HepG2 (cell line): ENCODE measurements around the gene ZNF254. TPM values are rescaled to one million over a fixed set of nuclear protein-coding genes. Genes with fewer than 3 reads are reported as not detected.

Experiments used
- ATAC-seq: fragments of 200-7000 bp; cut with Tn5 transposase; 3 replicates; pipeline ENCODE4 v1.9.1; 2020; ENCODE audit warnings: mild to moderate bottlenecking, moderate library complexity
- BruUV-seq: library from RNA; stranded (reverse); fragments of 400-500 nt; replicated peaks from 2 replicates; lab custom pipeline; 2021; lab: Mats Ljungman, UMichigan
- CTCF ChIA-PET: fragments of 300-600 bp; formaldehyde crosslinking; extraction: SDS; loops from one replicate; lab custom pipeline; 2021; ENCODE audit warnings: low total read pairs, inconsistent platforms, low intra/inter-chr PET ratio; lab: Yijun Ruan, JAX
- POLR2A ChIA-PET: fragments of 350-600 bp; sonication (Branson Sonifier 250); formaldehyde crosslinking; loops from one replicate; lab custom pipeline; 2020; ENCODE audit warnings: antibody characterized with exemption, inconsistent platforms; lab: Yijun Ruan, JAX
- DNase-seq: peaks from one replicate; pipeline ENCODE4 v3.0.0-alpha.2; 2015; ENCODE audit warnings: low spot score
- FAIRE-seq: peaks from 3 replicates; lab custom pipeline; 2011; peaks lifted over from hg19 to GRCh38; lab: Jason Lieb, UNC
- H2AFZ ChIP-seq: one replicate; pipeline ENCODE4 v1.6.1; 2011; ENCODE audit warnings: low read length, inconsistent platforms
- H3K27ac ChIP-seq: fragments of 300-600 bp; 3 replicates; pipeline ENCODE4 v1.8.0; 2011; ENCODE audit warnings: mixed run types, mild to moderate bottlenecking, mixed read lengths, low read length, inconsistent platforms; ENCODE audit not compliant: insufficient read depth; ENCODE audit errors: extremely low read length
- H3K27me3 ChIP-seq, 2 experiments: fragments of 200-600 bp in 1 of 2; 2 replicates in 1 of 2; 3 replicates in 1 of 2; pipeline versions ENCODE4 v1.6.0 to v1.8.0; 2011; ENCODE audit warnings: low read length in 2 of 2, mild to moderate bottlenecking in 2 of 2, moderate library complexity in 2 of 2, inconsistent platforms in 1 of 2; ENCODE audit not compliant: insufficient read depth in 2 of 2, control insufficient read depth in 1 of 2
- H3K36me3 ChIP-seq, 2 experiments: fragments of 200-600 bp in 1 of 2; replicated peaks in 1 of 2; 2 replicates in 1 of 2; 3 replicates in 1 of 2; pipeline versions ENCODE4 v1.5.1 to v1.8.0; 2011; ENCODE audit warnings: low read length in 2 of 2, inconsistent platforms in 1 of 2; ENCODE audit not compliant: insufficient read depth in 2 of 2, control insufficient read depth in 1 of 2
- H3K4me1 ChIP-seq: 2 replicates; pipeline ENCODE4 v1.5.1; 2012; ENCODE audit warnings: low read length, inconsistent platforms; ENCODE audit not compliant: insufficient read depth
- H3K4me2 ChIP-seq: 2 replicates; pipeline ENCODE4 v1.6.0; 2011; ENCODE audit warnings: low read depth, low read length, inconsistent platforms
- H3K4me3 ChIP-seq, 3 experiments: fragments of 200-600 bp in 1 of 3; sonication (generic), shearing (Covaris generic) in 1 of 3; replicated peaks in 1 of 3; 2 replicates each; pipeline ENCODE4 v1.5.1; 2011 to 2016; ENCODE audit warnings: low read length in 3 of 3, inconsistent platforms in 2 of 3, low read depth in 2 of 3, mild to moderate bottlenecking in 2 of 3, control low read depth in 1 of 3, mixed read lengths in 1 of 3; ENCODE audit not compliant: insufficient read depth in 1 of 3
- H3K79me2 ChIP-seq: one replicate; pipeline ENCODE4 v1.6.1; 2011; ENCODE audit warnings: low read length, inconsistent platforms; ENCODE audit not compliant: insufficient read depth
- H3K9ac ChIP-seq: 2 replicates; pipeline ENCODE4 v1.6.0; 2011; ENCODE audit warnings: mild to moderate bottlenecking, low read depth, low read length, inconsistent platforms; ENCODE audit not compliant: insufficient read depth
- H3K9me3 ChIP-seq: 2 replicates; pipeline ENCODE4 v1.5.1; 2012; ENCODE audit warnings: mild to moderate bottlenecking, low read length
- H4K20me1 ChIP-seq: 2 replicates; pipeline ENCODE4 v1.6.0; 2011; ENCODE audit warnings: inconsistent platforms, mild to moderate bottlenecking, low read length, moderate library complexity; ENCODE audit not compliant: insufficient read depth
- ATF3 ChIP-seq: sonication (generic); formaldehyde crosslinking; IDR thresholded peaks from 2 replicates; pipeline ENCODE4 v1.4.0; 2020; ENCODE audit warnings: missing genetic modification reagents
- E2F5 ChIP-seq: sonication (generic); formaldehyde crosslinking; conservative IDR thresholded peaks from 2 replicates; pipeline ENCODE4 v1.4.0; 2020; ENCODE audit warnings: missing genetic modification reagents
- GFI1 ChIP-seq: sonication (generic); formaldehyde crosslinking; IDR thresholded peaks from 2 replicates; pipeline ENCODE4 v1.5.0; 2020; ENCODE audit warnings: missing genetic modification reagents, mild to moderate bottlenecking, borderline replicate concordance
- LBX2 ChIP-seq: sonication (generic); formaldehyde crosslinking; IDR thresholded peaks from 2 replicates; pipeline ENCODE4 v1.5.0; 2020; ENCODE audit warnings: missing genetic modification reagents, mild to moderate bottlenecking, borderline replicate concordance
- LRRFIP1 ChIP-seq: sonication (generic); formaldehyde crosslinking; conservative IDR thresholded peaks from 2 replicates; pipeline ENCODE4 v1.4.0; 2020; ENCODE audit warnings: missing genetic modification reagents
- NFKB2 ChIP-seq: sonication (generic); formaldehyde crosslinking; IDR thresholded peaks from 2 replicates; pipeline ENCODE4 v1.4.0; 2020; ENCODE audit warnings: missing genetic modification reagents, borderline replicate concordance
- ONECUT2 ChIP-seq: sonication (generic); formaldehyde crosslinking; IDR thresholded peaks from 2 replicates; pipeline ENCODE4 v1.4.0; 2020; ENCODE audit warnings: missing genetic modification reagents
- POLR2AphosphoS2 ChIP-seq: IDR thresholded peaks from 2 replicates; pipeline ENCODE4 v1.6.1; 2011; ENCODE audit warnings: low read depth, low read length, improper control_type of control experiment
- PPARG ChIP-seq: conservative IDR thresholded peaks from 2 replicates; pipeline ENCODE4 v1.6.1; 2016; ENCODE audit warnings: missing biosample characterization, missing genetic modification reagents
- PRMT3 ChIP-seq: sonication (generic); formaldehyde crosslinking; IDR thresholded peaks from 2 replicates; pipeline ENCODE4 v1.8.1; 2022; ENCODE audit warnings: low read depth, mild to moderate bottlenecking, moderate library complexity, missing genetic modification reagents, borderline replicate concordance
- RXRB ChIP-seq: IDR thresholded peaks from 2 replicates; pipeline ENCODE4 v1.6.1; 2016; ENCODE audit warnings: borderline replicate concordance, missing genetic modification reagents, missing compliant biosample characterization
- SOX6 ChIP-seq, 2 experiments: fragments of 450-650 bp in 1 of 2; sonication (generic) in 1 of 2; formaldehyde crosslinking in 1 of 2; IDR thresholded peaks; 2 replicates each; pipeline versions ENCODE4 v1.4.0 to v1.6.1; 2017 to 2020; ENCODE audit warnings: antibody characterized with exemption in 1 of 2, mild to moderate bottlenecking in 1 of 2, missing genetic modification reagents in 1 of 2
- ZNF329 ChIP-seq: sonication (generic); formaldehyde crosslinking; IDR thresholded peaks from 2 replicates; pipeline ENCODE4 v1.9.0; 2021; ENCODE audit warnings: low read depth, mild to moderate bottlenecking, missing genetic modification reagents
- ZNF333 ChIP-seq: sonication (generic); formaldehyde crosslinking; IDR thresholded peaks from 2 replicates; pipeline ENCODE4 v1.4.0; 2020; ENCODE audit warnings: mild to moderate bottlenecking, missing genetic modification reagents, borderline replicate concordance
- ZNF343 ChIP-seq: sonication (generic); formaldehyde crosslinking; IDR thresholded peaks from 2 replicates; pipeline ENCODE4 v1.4.0; 2020; ENCODE audit warnings: mild to moderate bottlenecking, missing genetic modification reagents
- ZNF484 ChIP-seq: sonication (generic); formaldehyde crosslinking; IDR thresholded peaks from 2 replicates; pipeline ENCODE4 v1.5.1; 2020; ENCODE audit warnings: mild to moderate bottlenecking, low read depth, missing genetic modification reagents, borderline replicate concordance
- ZNF503 ChIP-seq: sonication (generic); formaldehyde crosslinking; IDR thresholded peaks from 2 replicates; pipeline ENCODE4 v1.4.0; 2020; ENCODE audit warnings: missing genetic modification reagents
- WGBS: methylation state at CpG from one replicate; pipeline ENCODE4 v1.1.6; 2017; ENCODE audit warnings: low lambda C conversion rate; 5-methylcytosine and 5-hydroxymethylcytosine counted together
- in situ Hi-C: cut with HindIII; loops from 2 replicates; pipeline ENCODE4 v1.10.0; 2017; ENCODE audit warnings: low pct_unique_long_range_greater_than_20kb; ENCODE audit not compliant: extremely low pct_ligation_motif_present
- intact Hi-C: fragments of 100-400 bp; cut with micrococcal nuclease; formaldehyde crosslinking; loops from one replicate; pipeline ENCODE4 v1.10.0; 2022; ENCODE audit not compliant: unreplicated experiment
- polyA plus RNA-seq, 8 experiments: library from polyadenylated mRNA; depleted of rRNA in 3 of 8; stranded (reverse) in 7 of 8; unstranded in 1 of 8; fragments of >200 nt; fragmentation: Illumina TruSeq in 4 of 8; extraction: Trizol in 4 of 8; gene quantifications; 2 replicates each; pipeline versions ENCODE4 v1.2.1 to v1.2.3, GENCODE V29; 2011 to 2016; ENCODE audit warnings: low read depth in 4 of 8, missing spikeins in 1 of 8, mixed read lengths in 1 of 8; ENCODE audit not compliant: insufficient read depth in 1 of 8
- total RNA-seq, 5 experiments: library from RNA; depleted of rRNA; stranded (reverse); fragments of >200 nt; fragmentation: Illumina TruSeq; extraction: Trizol; gene quantifications; 2 replicates each; pipeline ENCODE4 v1.2.3, GENCODE V29; 2016; ENCODE audit warnings: low read depth in 1 of 5

ZNF254 gene
- total and polyA plus RNA-seq, 2 of the 13 experiments (the other 11 are each of a cell fraction or from before 2014, with no cell fraction given): 2.6 to 4.6 TPM

- TF ChIP-seq PPARG (CRISPR knock-in tag): no peak
- no peak for TF ChIP-seq E2F5 (CRISPR knock-in tag)
- no peak for TF ChIP-seq ZNF333 (CRISPR knock-in tag)
Observed at GRCh38 chr19:24127601-24128000, 40.6 kb downstream of the ZNF254 start (continued).

- no peaks in the 10 kb centered on the region for H3K27me3 ChIP-seq
- H3K27ac ChIP-seq: no peak overlapping the region
- peaks cover 69% of the 10 kb centered on the region for H3K9me3 ChIP-seq
- H3K36me3 ChIP-seq: no peaks in the 10 kb centered on the region
- H3K4me2 ChIP-seq: no peak overlapping the region
- H3K9ac ChIP-seq: no peak overlapping the region
- FAIRE-seq (no peak), ATAC-seq (peak; percentile 79), DNase-seq (peak; percentile 92)
- H3K79me2 ChIP-seq: no peaks in the 10 kb centered on the region
- WGBS: 4% methylated on average over 3 of the region's 3 CpGs
- intact Hi-C loops (loop anchor here (2.0 kb wide), 1 partner anchor 77 kb away; no protein-coding TSS in a partner anchor), in situ Hi-C loops (no loop called here)
- H3K4me3 ChIP-seq: no peak overlapping the region
- POLR2A ChIA-PET: no interaction called here
- H2AFZ ChIP-seq: no peak overlapping the region
- CTCF ChIA-PET: no interaction called here
- no peaks in the 10 kb centered on the region for H4K20me1 ChIP-seq
- no TSS peak for BruUV-seq
- peaks cover 18% of the 10 kb centered on the region for H3K4me1 ChIP-seq
- TF ChIP-seq ZNF343 (CRISPR knock-in tag) (no peak), RXRB (CRISPR knock-in tag) (peak; percentile 83), ONECUT2 (CRISPR knock-in tag) (no peak), GFI1 (CRISPR knock-in tag) (no peak), POLR2AphosphoS2 (no peak), SOX6 (IDR thresholded peaks at IDR 0.05) (no peak), SOX6 (CRISPR knock-in tag; IDR thresholded peaks at IDR 0.05) (peak; percentile 95), NFKB2 (CRISPR knock-in tag) (no peak), ZNF503 (CRISPR knock-in tag) (no peak), ZNF484 (CRISPR knock-in tag) (no peak), LBX2 (no peak), PRMT3 (CRISPR knock-in tag) (no peak), ATF3 (CRISPR knock-in tag) (0 out of 2 replicates have a peak, but pooled peaks have one; percentile 25), LRRFIP1 (CRISPR knock-in tag) (no peak), ZNF329 (CRISPR knock-in tag) (no peak)
Observed at GRCh38 chr19:24140099-24140498, 53.1 kb downstream of the ZNF254 start.
